CMK (cell line): Measurements from ENCODE around the gene PPIF.
"Not testable (repeated sequence)": the region's sequence is repeated elsewhere in the genome, so short reads cannot be mapped to it uniquely, and the experiment has no call there.

Source experiments
- DNase-seq: peaks from one replicate; pipeline ENCODE4 v3.0.0-alpha.2; 2010; ENCODE audit warnings: low read depth

PPIF gene

DNA sequence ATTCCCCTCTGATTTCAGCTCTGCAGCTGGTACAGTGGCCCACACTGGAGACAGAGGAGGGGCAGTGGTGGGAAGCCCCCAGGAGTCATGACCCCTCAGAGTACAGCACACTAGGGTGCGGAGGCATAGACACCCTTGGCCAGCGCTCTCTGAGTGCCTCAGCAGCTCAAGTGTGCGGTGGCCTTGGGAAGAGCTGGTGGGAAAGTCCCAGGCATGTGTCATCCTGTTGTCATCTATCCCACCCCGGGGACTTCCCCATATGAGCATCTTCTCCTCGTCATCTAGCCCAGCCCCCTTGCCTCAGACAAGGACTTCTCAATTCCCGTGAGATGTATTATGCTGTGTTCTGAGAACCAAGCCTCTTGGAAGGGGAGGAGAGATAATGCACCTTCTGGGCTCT, 15.6 kb upstream of the PPIF start:
- DNase-seq = no peak

DNA sequence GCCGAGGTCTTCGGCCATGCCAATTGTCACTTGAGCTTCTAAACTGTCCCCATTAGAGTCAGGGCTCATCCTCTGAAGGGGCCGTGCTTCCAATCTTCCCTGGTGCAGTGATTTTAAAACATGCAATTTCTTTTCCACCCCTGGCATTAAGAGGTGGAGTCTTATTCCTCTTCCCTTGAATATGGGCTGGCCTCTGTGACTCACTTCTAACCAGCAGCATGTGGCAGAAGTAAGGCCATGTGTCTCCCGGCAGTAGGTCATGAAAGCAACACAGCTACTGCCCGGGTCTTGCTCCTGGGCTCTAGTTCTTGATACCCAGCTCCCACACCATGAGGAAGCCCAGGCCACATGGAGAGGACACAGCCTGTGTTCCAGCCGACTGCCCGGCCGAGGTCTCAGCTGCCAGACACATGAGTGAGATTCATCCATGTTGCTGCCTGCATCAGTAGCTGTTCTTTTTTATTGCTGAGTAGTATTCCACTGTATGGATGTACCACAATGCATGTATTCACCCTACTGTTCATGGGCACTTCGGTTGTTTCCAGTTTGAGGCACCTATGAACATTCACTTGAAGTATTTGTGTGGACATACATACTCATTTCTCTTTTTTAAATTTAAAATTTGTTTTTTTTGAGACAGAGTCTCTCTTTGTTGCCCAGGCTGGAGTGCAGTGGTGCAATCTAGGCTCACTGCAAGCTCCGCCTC, 14.5 kb upstream of the PPIF start:
- DNase-seq = not testable (repeated sequence)

GRCh38 chr10:79333513-79333912, 13.8 kb upstream of the PPIF start:
- DNase-seq = no peak

DNA sequence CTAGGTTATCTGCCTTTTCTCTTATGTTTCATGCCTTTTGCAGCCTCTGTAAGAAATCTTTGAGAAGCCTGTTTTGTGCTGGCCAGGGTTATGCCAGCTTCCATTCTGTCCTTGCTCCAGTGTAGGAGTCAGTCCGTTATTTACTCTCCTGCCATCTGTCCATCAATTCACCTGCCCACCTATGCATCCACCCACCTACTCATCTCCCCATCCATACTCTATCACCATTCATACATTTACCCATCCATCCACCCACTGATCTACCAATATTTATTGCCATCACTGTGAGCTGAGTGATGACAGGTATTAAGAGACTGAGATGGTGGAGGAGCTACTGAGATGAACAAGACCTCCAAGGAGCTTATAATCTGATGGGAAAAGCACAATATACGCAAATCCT, 12.7 kb upstream of the PPIF start:
- no peak for DNase-seq

DNA sequence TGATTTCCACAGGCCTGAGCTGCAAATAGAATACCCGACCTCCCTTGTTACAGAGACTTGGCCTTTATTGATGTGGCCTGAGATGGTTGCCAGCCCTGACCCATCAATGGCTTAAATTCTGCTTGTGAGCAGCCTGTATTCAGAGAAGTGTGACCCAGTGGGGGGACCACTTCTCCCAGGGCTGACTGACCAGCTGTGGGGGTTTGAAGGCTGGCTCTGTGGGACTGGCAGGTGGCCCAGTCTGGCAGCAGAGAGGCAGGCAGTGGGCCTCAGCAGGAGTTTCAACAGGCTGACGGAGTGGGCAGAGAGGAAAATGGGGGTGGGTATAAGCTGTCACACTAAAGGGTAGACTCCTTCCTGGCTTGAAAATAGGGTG, 12.2 kb upstream of the PPIF start:
- DNase-seq = no peak

- DNase-seq = no peak
Measured at GRCh38 chr10:79335470-79336235, 11.6 kb upstream of the PPIF start.

GRCh38 chr10:79336276-79336675, 11.0 kb upstream of the PPIF start:
- no peak for DNase-seq

- no peak for DNase-seq
Measured at GRCh38 chr10:79336739-79337138, 10.5 kb upstream of the PPIF start.

DNA sequence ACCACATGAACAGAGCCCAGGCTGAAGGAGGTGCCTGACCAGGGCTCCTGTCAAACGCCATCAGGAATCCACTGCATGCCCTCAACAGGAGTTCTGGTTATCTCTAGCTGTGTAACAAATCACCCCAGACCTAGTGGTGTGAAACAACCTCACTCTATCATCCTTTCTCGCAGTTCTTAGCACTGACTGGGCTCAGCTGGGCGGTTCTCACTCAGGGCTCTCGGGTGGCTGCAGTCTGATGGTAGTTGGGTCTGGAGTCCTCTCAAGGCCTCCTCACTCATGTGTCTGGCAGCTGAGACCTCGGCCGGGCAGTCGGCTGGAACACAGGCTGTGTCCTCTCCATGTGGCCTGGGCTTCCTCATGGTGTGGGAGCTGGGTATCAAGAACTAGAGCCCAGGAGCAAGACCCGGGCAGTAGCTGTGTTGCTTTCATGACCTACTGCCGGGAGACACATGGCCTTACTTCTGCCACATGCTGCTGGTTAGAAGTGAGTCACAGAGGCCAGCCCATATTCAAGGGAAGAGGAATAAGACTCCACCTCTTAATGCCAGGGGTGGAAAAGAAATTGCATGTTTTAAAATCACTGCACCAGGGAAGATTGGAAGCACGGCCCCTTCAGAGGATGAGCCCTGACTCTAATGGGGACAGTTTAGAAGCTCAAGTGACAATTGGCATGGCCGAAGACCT, 9.3 kb upstream of the PPIF start:
- DNase-seq = not testable (repeated sequence)

GRCh38 chr10:79339266-79339665, 8.0 kb upstream of the PPIF start:
- no peak for DNase-seq

- no peak for DNase-seq
Measured at GRCh38 chr10:79340646-79341244, 6.5 kb upstream of the PPIF start.

DNA sequence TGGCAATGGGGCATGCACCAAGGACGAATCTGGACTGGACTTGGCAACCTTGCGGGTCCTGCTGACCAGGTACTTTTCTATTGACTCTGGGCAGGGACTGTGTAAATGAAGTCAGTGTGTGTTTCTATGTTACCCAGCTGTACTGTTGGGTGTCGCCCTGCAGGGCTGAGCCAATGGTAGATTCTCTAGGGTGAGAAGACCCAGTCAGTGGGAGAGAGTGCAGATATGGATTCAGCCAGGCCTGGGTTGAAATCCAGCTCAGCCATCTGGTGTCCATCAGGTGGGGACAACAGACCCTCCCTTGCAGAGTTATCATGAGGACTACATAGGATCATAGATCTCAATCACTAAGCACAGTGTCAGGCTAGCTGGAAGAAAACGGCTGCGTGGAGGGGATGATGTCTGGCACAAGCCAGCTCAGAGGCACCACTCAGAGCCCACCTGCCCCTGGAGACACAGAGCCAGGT, 4.9 kb upstream of the PPIF start:
- no peak for DNase-seq

- no peak for DNase-seq
Measured at GRCh38 chr10:79342811-79343561, 4.3 kb upstream of the PPIF start.

GRCh38 chr10:79344502-79345195, 2.6 kb upstream of the PPIF start:
- DNase-seq = no peak

GRCh38 chr10:79345241-79346011, 1.8 kb upstream of the PPIF start:
- DNase-seq = no peak

DNA sequence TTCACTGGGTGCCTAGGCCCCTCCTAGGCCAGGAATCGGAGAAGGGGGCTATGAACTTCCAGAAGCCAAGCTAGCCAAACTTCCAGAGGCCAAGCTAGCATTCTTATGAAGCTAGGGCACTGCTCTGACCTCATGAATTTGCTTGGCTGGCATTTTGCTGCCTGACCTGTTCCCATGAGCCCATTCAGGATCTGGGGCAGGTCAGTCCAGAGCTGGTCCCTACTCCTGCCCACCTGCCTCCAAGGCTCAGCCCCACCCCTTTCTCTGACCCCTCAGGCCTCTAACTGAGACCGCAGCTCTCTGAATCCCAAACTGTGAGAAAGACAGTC, 1.3 kb upstream of the PPIF start:
- DNase-seq = no peak

DNA sequence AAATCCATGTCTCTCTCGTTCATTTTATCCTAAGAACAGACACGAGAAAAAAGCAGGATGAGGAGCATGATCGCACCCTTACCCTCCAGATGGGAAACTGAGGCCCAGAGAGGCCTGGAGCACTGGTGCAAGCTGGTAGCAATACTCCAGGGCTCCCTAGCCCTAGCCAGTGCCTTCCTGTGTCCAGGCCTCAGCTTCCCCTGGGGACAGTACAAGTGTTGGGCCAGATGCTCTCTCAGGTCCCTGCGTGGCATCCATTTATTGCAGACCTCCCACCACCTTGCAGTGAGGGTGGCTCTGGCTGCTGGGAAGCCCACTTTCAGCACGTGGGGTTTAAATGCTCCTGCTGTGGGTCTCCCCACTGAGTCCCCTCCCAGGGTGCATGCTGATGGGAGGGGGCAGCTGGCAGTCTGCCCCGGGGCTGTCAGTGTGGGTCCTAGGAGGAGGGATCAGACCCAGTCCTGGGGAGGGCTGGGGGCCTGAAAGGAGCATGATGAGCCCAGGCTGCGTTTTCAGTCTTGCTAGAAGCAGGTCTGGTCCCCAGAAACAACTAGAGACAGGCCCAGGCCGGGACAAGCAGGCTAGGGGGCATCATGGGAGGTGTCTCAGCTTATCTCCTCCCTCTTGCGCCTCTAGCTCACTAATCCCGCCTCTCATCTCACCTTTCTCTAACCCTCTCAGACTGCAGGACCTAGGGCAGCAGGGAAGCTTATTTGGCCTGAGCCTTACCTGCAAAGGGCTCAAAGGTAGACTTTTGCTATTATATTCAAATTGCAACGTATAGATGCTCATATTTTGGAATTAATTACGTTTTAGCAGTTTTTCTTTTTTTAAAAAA, 662 bp upstream of the PPIF start:
- DNase-seq = no peak

DNA sequence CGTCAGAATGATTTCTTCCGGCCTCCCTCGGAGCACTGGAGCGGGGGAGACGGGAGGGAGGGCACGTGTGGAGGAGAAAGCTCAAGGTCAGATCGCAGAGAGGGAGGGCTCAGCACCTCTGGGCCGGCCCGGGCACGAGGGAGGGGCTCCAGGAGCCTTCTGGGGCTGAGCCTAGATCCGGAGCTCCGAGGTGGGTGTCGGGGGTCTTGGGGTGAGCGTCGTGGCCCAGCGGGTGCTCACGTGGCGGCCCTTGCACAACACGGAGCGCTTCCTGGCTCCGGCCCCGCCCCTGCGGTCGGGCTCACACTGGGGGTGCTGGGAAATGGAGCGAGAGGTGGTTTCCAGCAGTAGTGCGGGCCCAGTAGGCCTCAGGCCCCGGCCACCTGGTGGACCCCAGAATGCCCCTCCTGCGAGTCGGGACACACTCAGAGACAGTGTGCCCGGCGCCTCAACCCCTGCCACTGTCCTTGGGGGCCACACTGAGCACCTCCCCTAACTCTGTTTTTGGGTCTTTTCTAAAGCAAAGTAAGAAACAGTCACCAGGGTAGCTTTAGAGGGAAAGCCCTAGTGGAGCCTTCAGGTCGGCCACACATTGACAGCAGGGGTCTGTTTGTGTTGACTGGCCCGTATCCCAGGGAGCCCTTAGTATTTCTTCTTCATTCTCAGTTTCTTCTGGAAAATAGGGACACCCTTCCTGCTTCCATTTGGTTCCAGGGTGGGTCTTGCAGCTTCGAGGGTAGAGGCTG, 798 bp downstream of the PPIF start:
- peak; percentile 62 for DNase-seq

GRCh38 chr10:79348640-79348988, 1.3 kb downstream of the PPIF start:
- no peak for DNase-seq
